Trophoblast cell (in vitro differentiated cells and primary cell): Measurements from ENCODE around the gene ESRP2.

Source experiments
- DNase-seq, 2 donors: peaks; one replicate each; pipeline ENCODE4 v3.0.0-alpha.2; 2016
- H2AFZ ChIP-seq: 2 replicates; pipeline ENCODE4 v1.6.1; 2013; ENCODE audit warnings: low read length, moderate library complexity, mild to moderate bottlenecking; ENCODE audit not compliant: insufficient read depth, poor library complexity
- H2AK5ac ChIP-seq: 2 replicates; pipeline ENCODE4 v1.6.1; 2013; ENCODE audit warnings: mild to moderate bottlenecking, low read length
- H2BK120ac ChIP-seq: 2 replicates; pipeline ENCODE4 v1.6.1; 2013; ENCODE audit warnings: low read length, mild to moderate bottlenecking, moderate library complexity; ENCODE audit not compliant: insufficient read depth, poor library complexity
- H2BK12ac ChIP-seq: 2 replicates; pipeline ENCODE4 v1.6.1; 2013; ENCODE audit warnings: mild to moderate bottlenecking, low read length, moderate library complexity
- H2BK5ac ChIP-seq: 2 replicates; pipeline ENCODE4 v1.6.1; 2013; ENCODE audit warnings: low read length, low read depth, moderate library complexity, mild to moderate bottlenecking; ENCODE audit not compliant: poor library complexity
- H3K14ac ChIP-seq: 2 replicates; pipeline ENCODE4 v1.6.1; 2013; ENCODE audit warnings: mild to moderate bottlenecking, low read length
- H3K18ac ChIP-seq: 2 replicates; pipeline ENCODE4 v1.6.1; 2013; ENCODE audit warnings: mild to moderate bottlenecking, low read length
- H3K23ac ChIP-seq: 2 replicates; pipeline ENCODE4 v1.6.1; 2013; ENCODE audit warnings: low read length
- H3K27ac ChIP-seq: 2 replicates; pipeline ENCODE4 v1.5.1; 2013; ENCODE audit warnings: low read depth, mild to moderate bottlenecking, inconsistent platforms, low read length, moderate library complexity
- H3K27me3 ChIP-seq: 2 replicates; pipeline ENCODE4 v1.6.1; 2013; ENCODE audit warnings: inconsistent platforms, mild to moderate bottlenecking, low read length, moderate library complexity; ENCODE audit not compliant: insufficient read depth
- H3K36me3 ChIP-seq, 2 experiments: 1 replicate in 1 of 2; 2 replicates in 1 of 2; pipeline ENCODE4 v1.6.1; 2013; ENCODE audit warnings: low read length in 2 of 2, mild to moderate bottlenecking in 2 of 2, moderate library complexity in 1 of 2; ENCODE audit not compliant: insufficient read depth in 2 of 2, control insufficient read depth in 1 of 2
- H3K4ac ChIP-seq: 2 replicates; pipeline ENCODE4 v1.6.1; 2013; ENCODE audit warnings: low read depth, mild to moderate bottlenecking, low read length, moderate library complexity
- H3K4me1 ChIP-seq, 2 experiments: 1 replicate in 1 of 2; 2 replicates in 1 of 2; pipeline ENCODE4 v1.6.1; 2013; ENCODE audit warnings: low read length in 2 of 2, mild to moderate bottlenecking in 2 of 2, moderate library complexity in 1 of 2; ENCODE audit not compliant: insufficient read depth in 2 of 2, control insufficient read depth in 1 of 2
- H3K4me2 ChIP-seq: 2 replicates; pipeline ENCODE4 v1.6.1; 2013; ENCODE audit warnings: inconsistent platforms, mild to moderate bottlenecking, low read length, moderate library complexity
- H3K4me3 ChIP-seq: 2 replicates; pipeline ENCODE4 v1.5.1; 2013; ENCODE audit warnings: mild to moderate bottlenecking, low read depth, low read length, inconsistent platforms
- H3K79me1 ChIP-seq: one replicate; pipeline ENCODE4 v1.6.1; 2013; ENCODE audit warnings: low read length
- H3K79me2 ChIP-seq: 2 replicates; pipeline ENCODE4 v1.6.1; 2013; ENCODE audit warnings: low read length, mild to moderate bottlenecking; ENCODE audit not compliant: control insufficient read depth, insufficient read depth, poor library complexity
- H3K9ac ChIP-seq: 2 replicates; pipeline ENCODE4 v1.6.1; 2013; ENCODE audit warnings: mild to moderate bottlenecking, low read length
- H3K9me3 ChIP-seq: 2 replicates; pipeline ENCODE4 v1.6.1; 2013; ENCODE audit warnings: low read depth, mild to moderate bottlenecking, control low read depth, inconsistent platforms, low read length; ENCODE audit not compliant: insufficient read depth
- H4K12ac ChIP-seq: 2 replicates; pipeline ENCODE4 v1.6.1; 2013; ENCODE audit warnings: low read depth, mild to moderate bottlenecking, low read length, moderate library complexity
- H4K8ac ChIP-seq: 2 replicates; pipeline ENCODE4 v1.6.1; 2013; ENCODE audit warnings: low read depth, mild to moderate bottlenecking, low read length, moderate library complexity
- H4K91ac ChIP-seq: one replicate; pipeline ENCODE4 v1.6.1; 2013; ENCODE audit warnings: low read depth, mild to moderate bottlenecking, low read length, moderate library complexity
- WGBS: extraction: QIAGEN DNeasy Blood & Tissue Kit; methylation state at CpG from one replicate; pipeline ENCODE4 v1.1.7; 2013; ENCODE audit warnings: missing lambda C conversion rate; ENCODE audit not compliant: insufficient read length, insufficient coverage; ENCODE audit errors: extremely low coverage; 5-methylcytosine and 5-hydroxymethylcytosine counted together

Gene ESRP2

GRCh38 chr16:68263559-68264127, 27.7 kb upstream of the ESRP2 start:
- peak overlapping the region; percentile 96 for H4K8ac ChIP-seq
- peak overlapping the region; percentile 99 for H3K27ac ChIP-seq
- peak overlapping the region; percentile 71 for H2BK12ac ChIP-seq
- no peak overlapping the region for H3K23ac ChIP-seq
- WGBS = no CpG with 5 or more reads among the region's 11 CpGs
- H3K4ac ChIP-seq = peak overlapping the region; percentile 97
- peak overlapping the region; percentile 94 for H3K14ac ChIP-seq
- peak overlapping the region; percentile 98 for H2BK5ac ChIP-seq
- H2AK5ac ChIP-seq = peak overlapping the region; percentile 92
- peaks cover 15% of the 10 kb centered on the region for H3K79me2 ChIP-seq
- no peak for DNase-seq
- peak overlapping the region; percentile 91 for H3K4me3 ChIP-seq
- H2BK120ac ChIP-seq = peak overlapping the region; percentile 98
- peak overlapping the region; percentile 93 for H3K4me2 ChIP-seq
- H2AFZ ChIP-seq = peak overlapping the region; percentile 98
- H3K9ac ChIP-seq = peak overlapping the region; percentile 82
- no peaks in the 10 kb centered on the region for H3K9me3 ChIP-seq
- peaks cover 4 to 15% of the 10 kb centered on the region in 2 experiments for H3K4me1 ChIP-seq
- peaks cover 19% of the 10 kb centered on the region for H3K79me1 ChIP-seq
- no peaks in the 10 kb centered on the region for H3K27me3 ChIP-seq
- H3K18ac ChIP-seq = peak overlapping the region; percentile 100
- H4K12ac ChIP-seq = peak overlapping the region; percentile 99
- peaks cover 14 to 15% of the 10 kb centered on the region in 2 experiments for H3K36me3 ChIP-seq
- peak overlapping the region; percentile 96 for H4K91ac ChIP-seq

GRCh38 chr16:68259007-68259825, 23.3 kb upstream of the ESRP2 start:
- H3K79me2 ChIP-seq = peaks cover 6% of the 10 kb centered on the region
- H3K79me1 ChIP-seq = peaks cover 7% of the 10 kb centered on the region
- H3K4me2 ChIP-seq = no peak overlapping the region
- no peak overlapping the region for H3K18ac ChIP-seq
- H2AFZ ChIP-seq = no peak overlapping the region
- peaks cover 24 to 30% of the 10 kb centered on the region in 2 experiments for H3K36me3 ChIP-seq
- no peaks in the 10 kb centered on the region for H3K27me3 ChIP-seq
- no peak overlapping the region for H2BK5ac ChIP-seq
- no peak overlapping the region for H2BK120ac ChIP-seq
- no peak overlapping the region for H3K23ac ChIP-seq
- no peak overlapping the region for H3K9ac ChIP-seq
- H4K12ac ChIP-seq = no peak overlapping the region
- WGBS = no CpG with 5 or more reads among the region's 27 CpGs
- no peak overlapping the region for H2BK12ac ChIP-seq
- no peak overlapping the region for H3K4ac ChIP-seq
- no peak overlapping the region for H2AK5ac ChIP-seq
- peaks cover 10 to 11% of the 10 kb centered on the region in 2 experiments for H3K4me1 ChIP-seq
- no peaks in the 10 kb centered on the region for H3K9me3 ChIP-seq
- no peak overlapping the region for H3K27ac ChIP-seq
- no peak overlapping the region for H3K14ac ChIP-seq
- no peak overlapping the region for H4K8ac ChIP-seq
- no peak overlapping the region for H4K91ac ChIP-seq
- no peak overlapping the region for H3K4me3 ChIP-seq
- DNase-seq = no peak

- Histone ChIP-seq H3K79me2 (no peaks in the 10 kb centered on the region), H3K9ac (no peak overlapping the region), H3K18ac (no peak overlapping the region), H4K8ac (peak overlapping the region; percentile 55), H3K9me3 (no peaks in the 10 kb centered on the region), H3K4me1 (peaks cover 4 to 9% of the 10 kb centered on the region in 2 experiments), H3K27ac (no peak overlapping the region), H3K27me3 (no peaks in the 10 kb centered on the region), H4K91ac (no peak overlapping the region), H3K4me2 (no peak overlapping the region), H2AK5ac (no peak overlapping the region), H3K4me3 (no peak overlapping the region), H3K79me1 (no peaks in the 10 kb centered on the region), H3K4ac (no peak overlapping the region), H2BK12ac (no peak overlapping the region), H2BK5ac (no peak overlapping the region), H3K23ac (no peak overlapping the region), H4K12ac (no peak overlapping the region), H2AFZ (peak overlapping the region; percentile 26), H3K36me3 (peaks cover 29 to 30% of the 10 kb centered on the region in 2 experiments), H3K14ac (no peak overlapping the region), H2BK120ac (no peak overlapping the region)
- DNase-seq = no peak
- no CpG with 5 or more reads among the region's 13 CpGs for WGBS
These were observed 22.2 kb upstream of the ESRP2 start for GRCh38 chr16:68257906-68258800.

GRCh38 chr16:68257251-68257905, 21.5 kb upstream of the ESRP2 start:
- H4K12ac ChIP-seq = no peak overlapping the region
- H3K4me3 ChIP-seq = no peak overlapping the region
- no peak overlapping the region for H2AFZ ChIP-seq
- H4K8ac ChIP-seq = peak overlapping the region; percentile 55
- H3K36me3 ChIP-seq = peaks cover 29 to 31% of the 10 kb centered on the region in 2 experiments
- no peak overlapping the region for H2BK5ac ChIP-seq
- no peak overlapping the region for H2BK120ac ChIP-seq
- H3K9me3 ChIP-seq = no peaks in the 10 kb centered on the region
- no peak overlapping the region for H3K4ac ChIP-seq
- H2AK5ac ChIP-seq = no peak overlapping the region
- no peak overlapping the region for H3K23ac ChIP-seq
- no peaks in the 10 kb centered on the region for H3K27me3 ChIP-seq
- H3K79me1 ChIP-seq = no peaks in the 10 kb centered on the region
- no peak overlapping the region for H4K91ac ChIP-seq
- WGBS = no CpG with 5 or more reads among the region's 6 CpGs
- no peak overlapping the region for H3K9ac ChIP-seq
- no peak overlapping the region for H3K18ac ChIP-seq
- no peak overlapping the region for H3K27ac ChIP-seq
- H3K79me2 ChIP-seq = no peaks in the 10 kb centered on the region
- no peak overlapping the region for H3K4me2 ChIP-seq
- H2BK12ac ChIP-seq = no peak overlapping the region
- H3K14ac ChIP-seq = no peak overlapping the region
- H3K4me1 ChIP-seq = peaks cover 4 to 9% of the 10 kb centered on the region in 2 experiments
- DNase-seq = no peak
